HepG2 (cell line): Measurements from ENCODE around the gene EEF2. TPM values are rescaled to one million over a fixed set of nuclear protein-coding genes. Genes with fewer than 3 reads are reported as not detected.

Experiments
- ATAC-seq: fragments of 200-7000 bp; cut with Tn5 transposase; 3 replicates; pipeline ENCODE4 v1.9.1; 2020; ENCODE audit warnings: mild to moderate bottlenecking, moderate library complexity
- BruUV-seq: library from RNA; stranded (reverse); fragments of 400-500 nt; replicated peaks from 2 replicates; lab custom pipeline; 2021; lab: Mats Ljungman, UMichigan
- CTCF ChIA-PET: fragments of 300-600 bp; formaldehyde crosslinking; extraction: SDS; loops from one replicate; lab custom pipeline; 2021; ENCODE audit warnings: low total read pairs, inconsistent platforms, low intra/inter-chr PET ratio; lab: Yijun Ruan, JAX
- POLR2A ChIA-PET: fragments of 350-600 bp; sonication (Branson Sonifier 250); formaldehyde crosslinking; loops from one replicate; lab custom pipeline; 2020; ENCODE audit warnings: antibody characterized with exemption, inconsistent platforms; lab: Yijun Ruan, JAX
- DNase-seq: peaks from one replicate; pipeline ENCODE4 v3.0.0-alpha.2; 2015; ENCODE audit warnings: low spot score
- FAIRE-seq: peaks from 3 replicates; lab custom pipeline; 2011; peaks lifted over from hg19 to GRCh38; lab: Jason Lieb, UNC
- H2AFZ ChIP-seq: one replicate; pipeline ENCODE4 v1.6.1; 2011; ENCODE audit warnings: low read length, inconsistent platforms
- H3K27ac ChIP-seq: fragments of 300-600 bp; 3 replicates; pipeline ENCODE4 v1.8.0; 2011; ENCODE audit warnings: mixed run types, mild to moderate bottlenecking, mixed read lengths, low read length, inconsistent platforms; ENCODE audit not compliant: insufficient read depth; ENCODE audit errors: extremely low read length
- H3K27me3 ChIP-seq, 2 experiments: fragments of 200-600 bp in 1 of 2; 2 replicates in 1 of 2; 3 replicates in 1 of 2; pipeline versions ENCODE4 v1.6.0 to v1.8.0; 2011; ENCODE audit warnings: low read length in 2 of 2, mild to moderate bottlenecking in 2 of 2, moderate library complexity in 2 of 2, inconsistent platforms in 1 of 2; ENCODE audit not compliant: insufficient read depth in 2 of 2, control insufficient read depth in 1 of 2
- H3K36me3 ChIP-seq, 2 experiments: fragments of 200-600 bp in 1 of 2; replicated peaks in 1 of 2; 2 replicates in 1 of 2; 3 replicates in 1 of 2; pipeline versions ENCODE4 v1.5.1 to v1.8.0; 2011; ENCODE audit warnings: low read length in 2 of 2, inconsistent platforms in 1 of 2; ENCODE audit not compliant: insufficient read depth in 2 of 2, control insufficient read depth in 1 of 2
- H3K4me1 ChIP-seq: 2 replicates; pipeline ENCODE4 v1.5.1; 2012; ENCODE audit warnings: low read length, inconsistent platforms; ENCODE audit not compliant: insufficient read depth
- H3K4me2 ChIP-seq: 2 replicates; pipeline ENCODE4 v1.6.0; 2011; ENCODE audit warnings: low read depth, low read length, inconsistent platforms
- H3K4me3 ChIP-seq, 3 experiments: fragments of 200-600 bp in 1 of 3; sonication (generic), shearing (Covaris generic) in 1 of 3; replicated peaks in 1 of 3; 2 replicates each; pipeline ENCODE4 v1.5.1; 2011 to 2016; ENCODE audit warnings: low read length in 3 of 3, inconsistent platforms in 2 of 3, low read depth in 2 of 3, mild to moderate bottlenecking in 2 of 3, control low read depth in 1 of 3, mixed read lengths in 1 of 3; ENCODE audit not compliant: insufficient read depth in 1 of 3
- H3K79me2 ChIP-seq: one replicate; pipeline ENCODE4 v1.6.1; 2011; ENCODE audit warnings: low read length, inconsistent platforms; ENCODE audit not compliant: insufficient read depth
- H3K9ac ChIP-seq: 2 replicates; pipeline ENCODE4 v1.6.0; 2011; ENCODE audit warnings: mild to moderate bottlenecking, low read depth, low read length, inconsistent platforms; ENCODE audit not compliant: insufficient read depth
- H3K9me3 ChIP-seq: 2 replicates; pipeline ENCODE4 v1.5.1; 2012; ENCODE audit warnings: mild to moderate bottlenecking, low read length
- H4K20me1 ChIP-seq: 2 replicates; pipeline ENCODE4 v1.6.0; 2011; ENCODE audit warnings: inconsistent platforms, mild to moderate bottlenecking, low read length, moderate library complexity; ENCODE audit not compliant: insufficient read depth
- AGO2 ChIP-seq: fragments of 200-400 bp; formaldehyde crosslinking; optimal IDR thresholded peaks from 2 replicates; pipeline ENCODE3; 2017; ENCODE audit warnings: mild to moderate bottlenecking, low read depth, low read length, moderate library complexity
- EEA1 ChIP-seq: sonication (generic); formaldehyde crosslinking; IDR thresholded peaks from 2 replicates; pipeline ENCODE4 v1.5.1; 2020; ENCODE audit warnings: mild to moderate bottlenecking, missing genetic modification reagents, borderline replicate concordance
- GLI4 ChIP-seq: sonication (generic); formaldehyde crosslinking; IDR thresholded peaks from 2 replicates; pipeline ENCODE4 v1.5.1; 2020; ENCODE audit warnings: missing genetic modification reagents, mild to moderate bottlenecking, moderate library complexity, borderline replicate concordance
- RBFOX2 ChIP-seq: fragments of 200-400 bp; formaldehyde crosslinking; IDR thresholded peaks from 2 replicates; pipeline ENCODE4 v1.6.1; 2017; ENCODE audit warnings: low read depth, mild to moderate bottlenecking, low read length
- RBM39 ChIP-seq: fragments of 200-400 bp; formaldehyde crosslinking; IDR thresholded peaks from one replicate; pipeline ENCODE4 v1.6.1; 2018; ENCODE audit warnings: antibody characterized with exemption, mild to moderate bottlenecking, low read depth, low read length; ENCODE audit not compliant: poor library complexity, severe bottlenecking
- ZBTB38 ChIP-seq: sonication (generic); formaldehyde crosslinking; IDR thresholded peaks from 2 replicates; pipeline ENCODE4 v1.5.1; 2020; ENCODE audit warnings: mild to moderate bottlenecking, missing genetic modification reagents
- ZIK1 ChIP-seq: sonication (generic); formaldehyde crosslinking; IDR thresholded peaks from 2 replicates; pipeline ENCODE4 v1.5.0; 2020; ENCODE audit warnings: mild to moderate bottlenecking, low read depth, missing genetic modification reagents, borderline replicate concordance
- WGBS: methylation state at CpG from one replicate; pipeline ENCODE4 v1.1.6; 2017; ENCODE audit warnings: low lambda C conversion rate; 5-methylcytosine and 5-hydroxymethylcytosine counted together
- in situ Hi-C: cut with HindIII; loops from 2 replicates; pipeline ENCODE4 v1.10.0; 2017; ENCODE audit warnings: low pct_unique_long_range_greater_than_20kb; ENCODE audit not compliant: extremely low pct_ligation_motif_present
- intact Hi-C: fragments of 100-400 bp; cut with micrococcal nuclease; formaldehyde crosslinking; loops from one replicate; pipeline ENCODE4 v1.10.0; 2022; ENCODE audit not compliant: unreplicated experiment
- polyA plus RNA-seq, 8 experiments: library from polyadenylated mRNA; depleted of rRNA in 3 of 8; stranded (reverse) in 7 of 8; unstranded in 1 of 8; fragments of >200 nt; fragmentation: Illumina TruSeq in 4 of 8; extraction: Trizol in 4 of 8; gene quantifications; 2 replicates each; pipeline versions ENCODE4 v1.2.1 to v1.2.3, GENCODE V29; 2011 to 2016; ENCODE audit warnings: low read depth in 4 of 8, missing spikeins in 1 of 8, mixed read lengths in 1 of 8; ENCODE audit not compliant: insufficient read depth in 1 of 8
- total RNA-seq, 5 experiments: library from RNA; depleted of rRNA; stranded (reverse); fragments of >200 nt; fragmentation: Illumina TruSeq; extraction: Trizol; gene quantifications; 2 replicates each; pipeline ENCODE4 v1.2.3, GENCODE V29; 2016; ENCODE audit warnings: low read depth in 1 of 5

EEF2 gene
- total and polyA plus RNA-seq, 2 of the 13 experiments (the other 11 are each of a cell fraction or from before 2014, with no cell fraction given): 1,441 to 1,777 TPM

DNA sequence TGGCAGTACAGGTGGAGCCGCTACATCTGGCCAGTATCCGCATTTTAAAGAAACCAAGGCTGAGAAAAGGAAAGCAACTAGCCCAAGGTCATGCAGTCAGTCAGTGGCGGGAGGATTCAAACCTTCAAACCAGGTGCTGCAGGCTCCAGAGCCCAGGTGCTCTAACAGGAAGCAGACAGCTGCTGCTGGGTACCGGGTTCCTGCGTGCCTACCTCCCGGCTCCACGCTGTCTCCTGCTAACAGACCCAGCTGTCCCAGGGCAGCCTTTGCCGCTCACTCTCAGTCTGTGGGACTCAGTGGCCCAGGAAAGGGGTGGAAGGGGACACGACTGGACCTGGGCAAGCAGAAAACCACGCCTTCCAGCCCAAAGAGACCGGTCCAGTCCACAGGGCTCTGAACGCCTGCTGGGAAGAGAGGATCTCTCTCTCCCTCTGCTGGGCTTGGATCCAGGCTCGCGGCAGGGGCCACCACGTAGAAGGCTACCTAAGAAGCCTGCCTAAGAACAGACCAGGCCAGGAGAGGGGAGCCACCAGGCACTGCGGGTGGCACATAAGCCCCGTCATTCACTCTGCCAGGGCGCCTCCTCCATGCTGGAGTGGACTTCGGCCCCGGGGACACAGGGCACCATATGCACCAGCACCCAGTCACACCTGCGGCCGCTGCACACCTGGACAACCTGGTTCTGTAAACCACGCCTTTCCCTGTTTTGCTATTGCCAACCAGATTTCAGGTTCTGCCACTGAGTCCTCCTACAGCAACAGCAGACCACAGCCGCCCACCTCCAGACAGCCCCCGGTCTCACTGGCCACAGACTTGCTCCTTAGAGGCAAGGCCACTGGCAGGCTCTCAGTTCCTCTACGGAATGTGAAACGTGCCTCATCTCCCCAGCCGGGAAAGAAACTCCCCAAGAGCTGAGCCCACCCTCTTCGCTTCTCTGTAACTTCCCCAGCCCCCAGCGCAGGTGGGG is 18.9 kb downstream of the EEF2 start (continued):
- TF ChIP-seq ZIK1 (CRISPR knock-in tag) (no peak), RBM39 (no peak), EEA1 (CRISPR knock-in tag) (no peak)

DNA sequence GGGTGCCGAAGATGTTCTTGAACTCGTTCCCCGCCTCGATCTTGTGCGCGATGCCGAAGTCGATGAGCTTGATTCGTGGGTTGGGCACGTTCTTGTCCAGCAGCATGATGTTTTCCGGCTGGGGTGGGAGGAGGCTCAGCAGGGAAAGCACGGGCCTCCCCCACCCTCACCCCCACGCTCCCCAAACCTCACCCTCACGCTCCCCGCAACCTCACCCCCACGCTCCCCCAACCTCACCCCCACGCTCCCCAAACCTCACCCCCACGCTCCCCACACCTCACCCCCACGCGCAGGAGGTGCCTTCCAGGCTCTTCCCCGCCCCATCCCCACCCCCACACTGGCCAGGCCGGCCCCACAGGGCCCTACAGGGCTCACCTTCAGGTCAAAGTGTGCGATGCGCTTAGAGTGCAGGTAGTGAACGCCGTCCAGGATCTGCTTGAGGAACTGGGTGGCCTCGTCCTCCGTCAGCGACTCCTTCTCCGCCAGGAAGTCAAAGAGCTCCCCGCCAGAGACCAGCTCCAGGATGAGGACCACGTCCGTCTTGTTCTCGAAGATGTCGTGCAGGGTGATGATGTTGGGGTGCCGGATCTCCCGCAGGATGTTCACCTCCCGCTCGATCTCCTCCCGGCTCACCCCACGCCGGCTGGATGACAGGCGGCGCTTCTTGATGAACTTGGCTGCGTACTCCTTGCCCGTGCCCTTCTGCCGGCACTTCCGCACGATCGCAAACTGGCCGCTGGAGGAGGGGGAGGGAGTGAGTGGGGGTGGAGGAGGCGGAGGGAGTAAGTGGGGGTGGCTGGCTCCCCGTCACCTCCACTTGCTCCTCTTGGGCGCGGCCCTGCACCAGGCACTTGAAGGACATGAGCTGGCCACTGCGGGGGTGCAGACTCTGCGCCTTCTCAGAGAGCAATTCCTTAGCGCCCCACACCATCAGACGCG is 20.7 kb downstream of the EEF2 start:
- intact Hi-C loops: loop anchor here (5.0 kb wide), 1 partner anchor 107 kb away; no protein-coding TSS in a partner anchor
- Histone ChIP-seq H3K79me2 (peaks cover 14% of the 10 kb centered on the region), H3K4me1 (peaks cover 16% of the 10 kb centered on the region), H4K20me1 (peaks cover 14% of the 10 kb centered on the region), H2AFZ (no peak overlapping the region), H3K4me2 (no peak overlapping the region), H3K27ac (no peak overlapping the region), H3K9ac (no peak overlapping the region), H3K36me3 (peaks cover 31 to 49% of the 10 kb centered on the region in 2 experiments), H3K4me3 (no peak overlapping the region), H3K9me3 (no peaks in the 10 kb centered on the region), H3K27me3 (no peaks in the 10 kb centered on the region)
- in situ Hi-C loops: no loop called here
- POLR2A ChIA-PET: interaction anchor here (0.6 kb wide), 1 partner anchor 162 kb away, joined by 4 read pairs; no protein-coding TSS in a partner anchor
- ATAC-seq (no peak), FAIRE-seq (no peak), DNase-seq (no peak)
- BruUV-seq: no TSS peak
- CTCF ChIA-PET: no interaction called here
- TF ChIP-seq AGO2: peak; percentile 14
- 0 out of 2 replicates have a peak, but pooled peaks have one; percentile 4 for TF ChIP-seq RBFOX2
- no peak for TF ChIP-seq GLI4
- TF ChIP-seq ZBTB38 (CRISPR knock-in tag): 0 out of 2 replicates have a peak, but pooled peaks have one; percentile 33
- 97% methylated on average over 57 of the region's 60 CpGs for WGBS
